C4-2B (cell line): Measurements from ENCODE around the gene DCPS.
"Not testable (repeated sequence)": the region's sequence is repeated elsewhere in the genome, so short reads cannot be mapped to it uniquely, and the experiment has no call there.

Source experiments
- CTCF ChIP-seq: fragments of 450-650 bp; conservative IDR thresholded peaks from 2 replicates; pipeline ENCODE4 v1.5.1; 2017; ENCODE audit warnings: mild to moderate bottlenecking
- ZFX ChIP-seq: fragments of 450-650 bp; IDR thresholded peaks from 2 replicates; pipeline ENCODE4 v1.6.1; 2017

- TF ChIP-seq CTCF, ZFX: not testable (repeated sequence)
These were observed 70.9 kb downstream of the DCPS start for GRCh38 chr11:126374562-126375300.
